Endothelial cell of umbilical vein (primary cell): ENCODE data around the gene RIMBP2.

Experiments used
- CTCF ChIP-seq, 2 donors: IDR thresholded peaks; 1 replicate in 1 of 2; 2 replicates in 1 of 2; pipeline ENCODE4 v1.5.1; 2011; ENCODE audit warnings: low read length in 2 of 2, mild to moderate bottlenecking in 2 of 2, moderate library complexity in 2 of 2, control low read depth in 1 of 2, inconsistent platforms in 1 of 2, low read depth in 1 of 2; ENCODE audit not compliant: insufficient read depth in 1 of 2; ENCODE audit errors: extremely low read depth in 1 of 2
- EZH2 ChIP-seq: IDR thresholded peaks from 2 replicates; pipeline ENCODE4 v1.6.1; 2012; ENCODE audit warnings: borderline replicate concordance, low read depth, mild to moderate bottlenecking, moderate library complexity, low read length, inconsistent platforms; ENCODE audit not compliant: severe bottlenecking
- POLR2A ChIP-seq: IDR thresholded peaks from 2 replicates; pipeline ENCODE4 v1.6.1; 2012; ENCODE audit warnings: low read depth, mild to moderate bottlenecking, control low read depth, low read length
- POLR2AphosphoS5 ChIP-seq: IDR thresholded peaks from 2 replicates; pipeline ENCODE4 v1.6.1; 2012; ENCODE audit warnings: low read depth, mild to moderate bottlenecking, control low read depth, low read length, moderate library complexity; ENCODE audit not compliant: insufficient read depth

DNA sequence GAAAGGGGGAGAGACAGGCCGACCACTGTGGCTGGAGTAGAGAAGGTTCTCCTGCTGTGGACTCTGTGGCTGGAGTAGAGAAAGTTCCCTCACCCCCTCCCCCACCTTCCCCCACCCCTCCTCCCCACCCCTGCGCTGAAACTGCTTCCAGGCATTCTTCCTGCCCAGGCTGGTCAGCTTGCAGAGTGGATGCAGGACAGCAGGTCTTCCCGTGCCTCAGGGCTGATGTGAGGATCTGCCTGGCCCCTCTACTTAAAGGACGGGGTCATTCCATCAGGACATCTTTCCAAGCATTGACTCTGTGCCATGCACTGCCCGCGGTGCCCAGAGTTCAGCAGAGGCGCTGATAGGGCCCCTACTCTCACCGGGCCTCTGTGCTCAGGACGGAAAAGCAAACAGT, 13.2 kb upstream of the RIMBP2 start:
- TF ChIP-seq CTCF (IDR thresholded peaks at IDR 0.05; ENCODE audit: extremely low read depth in 1 of 2, insufficient read depth in 1 of 2, low read depth in 1 of 2, low read length in 2 of 2) = no peak
- TF ChIP-seq POLR2A = no peak
- no peak for TF ChIP-seq POLR2AphosphoS5
- no peak for TF ChIP-seq EZH2
